ENCODE data around the gene SUV39H1.
"Not testable (repeated sequence)": the region's sequence is repeated elsewhere in the genome, so short reads cannot be mapped to it uniquely, and the experiment has no call there.

DNA sequence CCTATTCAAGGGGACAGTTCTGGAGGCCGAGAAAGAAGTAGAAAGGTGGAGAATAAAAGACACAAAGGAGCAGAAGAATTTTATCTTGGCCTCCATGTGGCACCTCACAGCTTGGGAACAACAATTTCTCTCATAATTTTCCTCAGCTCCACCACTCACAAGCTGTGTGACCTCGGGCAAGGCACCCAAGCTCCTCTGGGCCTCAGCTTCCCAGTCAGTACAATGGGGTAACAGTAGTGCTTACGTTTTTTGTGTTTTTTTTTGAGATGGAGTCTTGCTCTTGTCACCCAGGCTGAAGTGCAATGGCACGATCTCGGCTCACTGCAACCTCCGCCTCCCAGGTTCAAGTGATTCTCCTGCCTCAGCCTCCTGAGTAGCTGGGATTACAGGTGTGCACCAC is 15.6 kb upstream of the SUV39H1 start:
- TF ChIP-seq, protein P1, sequence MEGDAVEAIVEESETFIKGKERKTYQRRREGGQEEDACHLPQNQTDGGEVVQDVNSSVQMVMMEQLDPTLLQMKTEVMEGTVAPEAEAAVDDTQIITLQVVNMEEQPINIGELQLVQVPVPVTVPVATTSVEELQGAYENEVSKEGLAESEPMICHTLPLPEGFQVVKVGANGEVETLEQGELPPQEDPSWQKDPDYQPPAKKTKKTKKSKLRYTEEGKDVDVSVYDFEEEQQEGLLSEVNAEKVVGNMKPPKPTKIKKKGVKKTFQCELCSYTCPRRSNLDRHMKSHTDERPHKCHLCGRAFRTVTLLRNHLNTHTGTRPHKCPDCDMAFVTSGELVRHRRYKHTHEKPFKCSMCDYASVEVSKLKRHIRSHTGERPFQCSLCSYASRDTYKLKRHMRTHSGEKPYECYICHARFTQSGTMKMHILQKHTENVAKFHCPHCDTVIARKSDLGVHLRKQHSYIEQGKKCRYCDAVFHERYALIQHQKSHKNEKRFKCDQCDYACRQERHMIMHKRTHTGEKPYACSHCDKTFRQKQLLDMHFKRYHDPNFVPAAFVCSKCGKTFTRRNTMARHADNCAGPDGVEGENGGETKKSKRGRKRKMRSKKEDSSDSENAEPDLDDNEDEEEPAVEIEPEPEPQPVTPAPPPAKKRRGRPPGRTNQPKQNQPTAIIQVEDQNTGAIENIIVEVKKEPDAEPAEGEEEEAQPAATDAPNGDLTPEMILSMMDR (IDR thresholded peaks at IDR 0.05; ENCODE audit: insufficient read depth, low read depth, low read length) = not testable (repeated sequence)
- TF ChIP-seq EZH2 (IDR thresholded peaks at IDR 0.05; ENCODE audit: insufficient read depth, low read length) = not testable (repeated sequence)
